HG03025 (cell line): ENCODE results near the gene IQCN.

Experiments used
- ATAC-seq: cut with Tn5 transposase; IDR thresholded peaks from one replicate; pipeline ENCODE4 v1.9.1; 2021; ENCODE audit warnings: mild to moderate bottlenecking, moderate library complexity; ENCODE audit not compliant: unreplicated experiment, low FRiP score

Gene IQCN

DNA sequence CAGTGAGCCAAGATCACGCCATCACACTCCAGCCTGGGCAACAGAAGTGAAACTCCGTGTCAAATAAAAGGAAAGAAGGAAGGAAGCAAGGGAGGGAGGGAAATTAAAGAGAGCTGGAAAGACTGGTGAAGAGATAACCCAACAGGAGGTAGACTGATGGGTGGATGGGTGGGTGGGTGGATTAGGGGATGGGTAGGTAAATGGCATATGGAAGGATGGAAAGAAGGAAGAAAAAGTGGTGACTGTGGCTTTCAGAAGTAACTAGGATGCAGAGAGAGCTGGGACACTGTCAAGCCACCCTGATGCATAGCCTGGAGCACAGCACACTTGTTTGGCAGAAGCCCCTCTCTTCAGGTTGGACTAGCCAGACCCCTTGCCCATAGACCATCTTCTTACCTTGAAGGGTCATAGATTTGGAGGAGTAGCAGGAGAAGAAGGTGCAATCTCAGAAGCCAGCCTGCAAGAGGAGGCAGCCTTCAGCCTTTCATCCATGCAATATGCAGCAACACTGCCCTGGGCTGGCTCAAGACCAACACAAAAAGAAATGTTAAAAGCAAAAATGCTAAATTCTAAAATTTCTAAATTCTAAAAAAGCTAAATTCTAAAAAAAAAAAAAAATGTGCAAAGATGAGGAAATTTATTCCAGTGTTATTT is 5.1 kb downstream of the IQCN start:
- ATAC-seq, result no peak

DNA sequence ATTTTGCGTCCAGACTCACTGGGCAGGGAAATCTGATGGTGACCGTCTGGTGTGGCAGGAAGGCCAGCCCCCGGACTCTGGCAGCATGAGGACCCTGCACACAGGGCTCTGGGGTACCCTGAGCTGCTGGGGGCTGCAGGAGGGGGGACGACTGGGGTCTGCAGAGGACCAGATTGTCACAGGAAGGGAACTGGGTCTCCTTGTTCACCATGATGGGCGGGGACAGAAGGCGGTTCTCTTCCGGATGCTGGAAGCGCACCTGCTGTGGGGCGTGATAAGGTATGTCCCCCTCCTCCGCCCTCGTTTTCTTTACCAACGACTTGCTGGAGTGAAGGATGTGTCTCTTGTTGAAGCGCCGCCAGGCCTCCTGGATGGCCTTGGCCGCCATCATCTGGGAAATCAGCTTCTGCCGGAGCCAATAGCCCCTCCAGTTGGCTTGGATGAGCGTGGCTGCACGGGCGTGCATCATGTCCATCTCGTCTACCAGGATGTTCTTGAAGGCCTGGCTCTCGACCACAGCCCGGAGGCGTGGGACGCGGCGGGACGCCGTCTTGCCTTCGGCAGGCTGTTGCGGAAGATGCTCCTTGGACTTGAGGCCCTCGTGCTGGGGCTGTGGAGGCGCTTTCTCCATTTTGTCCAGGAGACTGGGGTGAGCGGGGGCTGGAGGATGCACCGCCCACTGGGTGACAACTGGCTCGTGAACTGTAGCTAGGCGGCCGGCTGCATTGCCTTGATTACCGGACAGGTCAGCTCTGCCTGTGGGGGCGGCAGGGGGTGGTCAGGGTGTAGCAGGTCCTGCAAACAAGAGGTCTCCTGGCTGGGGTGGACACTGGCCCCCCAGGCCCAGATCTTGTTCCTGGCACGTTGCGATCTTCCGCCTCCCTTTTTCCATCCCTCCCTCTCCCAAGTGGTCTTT is 7.2 kb downstream of the IQCN start:
- no peak for ATAC-seq

DNA sequence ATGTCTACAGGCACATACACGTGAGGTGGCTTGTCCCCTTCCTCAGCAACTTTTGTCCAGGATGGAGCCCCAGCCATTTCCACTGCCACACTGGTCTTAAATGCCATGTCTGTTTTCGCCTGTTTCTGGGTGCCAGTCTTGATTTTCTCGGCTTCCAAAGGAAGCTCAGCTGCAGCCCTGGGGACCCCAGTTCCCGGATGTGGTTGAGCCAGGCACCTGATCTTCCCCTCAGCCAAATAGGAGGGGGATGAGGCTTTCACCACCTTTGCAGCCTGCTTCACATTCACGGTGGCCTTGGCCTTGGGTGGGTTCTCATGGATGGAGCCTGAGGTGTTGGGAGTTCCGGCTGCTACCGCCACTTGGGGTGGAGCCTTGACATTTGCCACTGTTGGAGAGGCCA is 8.7 kb downstream of the IQCN start:
- no peak for ATAC-seq

DNA sequence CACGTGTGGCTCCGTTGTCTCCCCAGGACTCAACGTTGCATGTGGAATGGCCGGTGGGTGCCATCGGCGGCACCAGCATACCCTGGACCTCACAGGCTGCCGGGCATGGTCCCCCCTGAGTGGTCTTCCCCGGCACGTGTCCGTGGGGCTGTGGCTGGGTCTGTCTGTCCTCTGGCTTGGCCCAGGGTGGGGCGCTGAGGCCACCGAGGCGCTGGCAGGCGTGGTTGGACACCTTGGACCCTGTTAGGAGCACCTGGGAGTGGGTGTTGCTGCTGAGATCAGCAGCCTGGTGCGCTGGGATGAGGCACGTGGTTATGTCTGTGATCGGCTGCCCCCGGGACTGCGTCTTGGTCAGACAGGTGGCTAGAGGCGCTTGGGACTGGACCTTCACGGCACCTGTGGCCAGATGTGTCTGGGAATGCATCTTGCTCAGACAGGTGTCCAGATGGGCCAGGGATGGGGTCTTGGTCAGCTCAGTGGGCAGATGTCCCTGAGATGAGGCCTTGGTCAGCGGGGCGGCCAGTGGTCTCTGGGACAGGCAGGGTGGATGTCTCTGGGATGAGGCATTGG is 9.2 kb downstream of the IQCN start:
- no peak for ATAC-seq

DNA sequence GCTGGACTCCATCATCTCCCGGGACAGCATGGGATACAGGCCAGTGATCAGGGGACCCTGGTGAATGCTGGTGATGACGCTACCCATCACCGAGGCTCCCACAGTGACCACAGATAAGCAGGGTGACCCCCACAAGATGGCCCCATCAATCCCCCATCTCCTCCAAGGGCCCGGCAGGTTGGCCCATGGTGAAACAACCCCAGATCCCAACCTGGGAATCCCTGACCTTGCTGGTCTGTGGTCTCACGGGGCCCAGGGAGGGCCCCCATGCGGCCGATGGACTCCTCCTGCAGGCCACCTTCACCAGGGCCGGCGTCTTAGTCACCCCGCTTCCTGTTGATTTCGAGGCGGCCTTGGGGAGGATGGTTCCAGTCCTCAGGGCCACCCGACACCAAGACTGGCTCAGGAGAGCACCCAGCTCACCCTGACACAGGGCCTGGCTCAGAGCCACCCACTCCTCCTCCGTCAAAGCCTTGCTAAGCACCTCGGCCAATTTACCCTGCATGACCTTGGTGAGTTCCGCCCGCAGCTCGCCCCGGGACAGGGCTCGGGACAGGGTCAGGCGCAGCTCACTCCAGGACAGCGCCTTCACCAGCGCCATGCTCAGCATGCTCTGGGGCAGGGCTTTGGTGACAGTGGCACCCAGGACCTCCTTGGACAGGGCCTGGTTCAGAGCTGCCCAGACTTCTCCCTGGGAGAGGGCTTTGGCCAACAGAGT is 10.0 kb downstream of the IQCN start:
- ATAC-seq, result no peak

DNA sequence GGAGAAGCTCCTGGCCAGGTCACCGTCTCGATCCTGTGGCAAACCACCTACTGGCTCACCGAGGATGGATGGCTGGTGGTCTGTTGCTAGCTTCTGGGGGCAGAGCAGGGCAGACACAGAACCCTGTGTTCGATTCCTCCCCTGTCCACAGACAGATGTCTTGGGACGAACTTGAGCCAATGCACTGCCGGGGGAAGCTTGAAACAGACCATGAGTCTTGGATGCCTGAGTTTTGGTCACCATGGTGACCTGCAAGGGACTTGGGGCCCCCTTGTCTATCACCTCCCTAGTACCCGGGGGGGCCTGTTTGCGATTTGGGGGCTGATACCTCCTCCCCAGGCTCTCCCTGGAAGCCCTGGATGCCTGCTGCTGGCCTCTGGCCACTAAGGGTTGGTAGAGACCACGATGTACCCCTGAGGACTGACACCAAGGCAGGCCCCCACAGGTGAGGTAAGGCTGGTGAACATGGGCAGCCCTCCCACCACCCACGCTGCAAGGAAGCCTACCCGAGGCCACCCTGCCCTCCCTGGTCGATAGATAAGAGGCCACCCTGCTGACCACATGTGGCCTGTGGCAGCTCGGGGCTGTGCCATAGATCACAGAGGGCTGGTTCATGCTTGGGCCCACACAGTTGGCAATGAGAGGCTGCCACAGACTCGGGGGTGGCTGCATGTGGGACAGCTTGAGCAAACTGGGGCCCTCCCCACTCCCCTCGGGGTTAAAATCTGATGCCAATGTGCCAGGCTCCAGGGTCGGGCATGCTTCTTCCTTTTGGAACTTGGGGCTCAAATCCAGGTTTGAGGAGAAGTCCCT is 10.7 kb downstream of the IQCN start:
- ATAC-seq, result no peak

DNA sequence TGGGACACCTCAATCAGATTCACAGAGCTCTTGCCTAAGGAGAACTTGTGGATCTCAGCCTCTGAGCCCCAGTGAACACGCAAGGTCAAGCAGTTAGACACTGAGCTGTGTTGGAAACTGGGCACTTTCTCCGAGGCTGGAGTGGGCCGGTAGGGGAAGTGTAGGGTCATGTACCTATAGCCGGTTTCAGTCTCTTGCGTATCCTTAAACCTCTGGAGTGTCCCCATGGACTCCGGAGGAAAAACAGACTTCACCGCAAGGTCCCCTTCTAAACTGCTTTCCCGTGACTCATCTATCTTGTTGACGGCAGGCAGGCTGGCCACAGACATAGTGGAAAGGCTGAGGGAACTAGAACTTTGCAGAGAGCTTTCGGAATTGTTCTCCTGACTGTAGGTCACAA is 11.3 kb downstream of the IQCN start:
- ATAC-seq, result no peak

DNA sequence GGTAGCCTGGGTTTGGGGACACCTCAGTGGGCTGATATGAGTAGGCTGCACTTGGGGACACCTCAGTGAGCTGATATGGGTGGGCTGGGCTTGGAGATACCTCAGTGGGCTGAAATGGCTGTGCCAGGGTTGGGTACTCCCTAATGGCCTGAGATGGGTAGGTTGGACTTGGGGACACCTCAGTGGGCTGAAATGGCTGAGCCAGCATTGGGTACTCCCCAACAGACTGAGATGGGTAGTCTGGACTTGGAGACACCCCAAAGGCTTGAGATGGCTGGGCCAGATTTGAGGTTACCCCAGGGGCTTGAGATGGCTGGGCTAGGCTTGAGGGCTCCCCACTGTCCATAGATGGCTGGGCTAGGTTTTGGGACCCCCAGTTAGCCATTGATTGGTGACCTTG is 12.1 kb downstream of the IQCN start:
- no peak for ATAC-seq

DNA sequence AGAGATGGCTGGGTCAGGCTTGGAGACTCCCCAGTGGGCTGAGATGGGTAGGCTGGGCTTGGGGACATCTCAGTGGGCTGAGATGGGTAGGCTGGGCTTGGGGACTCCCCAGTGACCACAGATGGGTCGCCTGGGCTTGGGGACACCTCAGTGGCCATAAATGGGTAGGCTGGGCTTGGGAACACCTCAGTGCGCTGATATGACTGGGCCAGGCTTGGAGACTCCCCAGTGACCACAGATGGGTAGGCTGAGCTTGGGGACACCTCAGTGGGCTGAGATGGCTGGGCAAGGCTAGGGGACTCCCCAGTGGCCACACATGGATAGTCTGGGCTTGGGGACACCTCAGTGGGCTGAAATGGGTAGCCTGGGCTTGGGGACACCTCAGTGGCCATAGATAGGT is 12.8 kb downstream of the IQCN start:
- ATAC-seq, result no peak

DNA sequence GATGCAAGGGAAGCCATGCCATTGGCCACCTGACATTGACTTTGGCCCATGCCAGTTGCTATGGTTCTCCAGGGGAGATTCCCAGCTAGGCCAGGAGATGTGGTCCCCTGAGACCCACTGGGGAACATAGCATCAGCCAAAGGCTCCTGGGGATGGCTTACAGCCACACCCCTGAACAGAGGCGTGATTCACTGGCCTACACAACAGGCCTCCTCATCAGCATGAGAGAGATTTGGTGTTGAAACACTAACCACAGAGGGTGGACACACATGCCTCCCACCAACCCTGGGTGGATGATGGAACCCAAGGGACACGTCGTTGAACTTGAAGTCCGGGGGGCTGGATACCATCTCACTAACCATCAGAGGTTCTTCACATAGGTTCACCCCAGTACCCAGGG is 14.4 kb downstream of the IQCN start:
- no peak for ATAC-seq

DNA sequence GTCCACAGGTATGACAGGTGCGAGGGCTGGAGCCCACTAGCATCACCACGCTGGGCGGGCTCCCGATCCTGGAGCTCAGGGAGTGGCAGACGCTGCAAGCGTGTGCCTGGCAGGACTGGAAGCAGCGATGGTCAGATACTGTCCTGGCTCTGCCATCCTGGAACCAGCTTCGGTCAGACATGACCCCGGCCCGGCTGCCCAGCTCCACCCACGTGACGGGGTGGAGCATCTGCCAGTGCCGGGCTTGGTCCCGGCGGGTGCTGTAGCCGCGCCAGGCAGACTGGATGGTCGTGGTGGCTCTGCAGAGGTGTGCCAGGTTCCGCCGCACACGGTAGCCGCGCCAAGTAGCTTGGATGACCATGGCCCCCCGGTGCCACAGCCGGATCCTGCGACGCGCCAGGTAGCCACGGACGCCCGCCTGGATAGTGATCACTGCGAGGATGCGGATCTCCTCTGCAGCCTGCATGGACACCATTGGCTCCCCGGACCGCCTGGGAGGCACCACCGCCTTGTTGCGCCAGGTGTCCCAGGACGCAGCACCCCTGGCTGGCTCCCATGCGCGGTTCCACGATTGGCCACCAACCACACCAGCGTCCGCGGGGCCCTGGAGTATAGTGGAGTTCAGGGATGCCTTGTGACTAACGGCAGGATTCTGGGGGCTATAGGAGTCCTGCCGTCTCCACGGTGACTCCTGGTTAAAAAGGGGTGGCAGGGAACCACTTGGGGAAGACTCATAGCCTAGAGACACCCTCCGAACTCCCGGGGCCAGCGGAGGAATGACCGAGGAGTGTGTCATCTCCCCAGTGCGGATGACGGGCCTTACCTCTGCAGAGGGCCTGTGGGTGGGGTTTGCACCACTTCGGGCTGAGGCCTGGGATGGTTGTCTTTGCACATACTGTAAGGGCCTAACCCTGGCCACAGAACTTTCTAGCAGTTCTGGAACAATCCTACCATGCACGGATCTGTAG is 16.5 kb downstream of the IQCN start:
- no peak for ATAC-seq

DNA sequence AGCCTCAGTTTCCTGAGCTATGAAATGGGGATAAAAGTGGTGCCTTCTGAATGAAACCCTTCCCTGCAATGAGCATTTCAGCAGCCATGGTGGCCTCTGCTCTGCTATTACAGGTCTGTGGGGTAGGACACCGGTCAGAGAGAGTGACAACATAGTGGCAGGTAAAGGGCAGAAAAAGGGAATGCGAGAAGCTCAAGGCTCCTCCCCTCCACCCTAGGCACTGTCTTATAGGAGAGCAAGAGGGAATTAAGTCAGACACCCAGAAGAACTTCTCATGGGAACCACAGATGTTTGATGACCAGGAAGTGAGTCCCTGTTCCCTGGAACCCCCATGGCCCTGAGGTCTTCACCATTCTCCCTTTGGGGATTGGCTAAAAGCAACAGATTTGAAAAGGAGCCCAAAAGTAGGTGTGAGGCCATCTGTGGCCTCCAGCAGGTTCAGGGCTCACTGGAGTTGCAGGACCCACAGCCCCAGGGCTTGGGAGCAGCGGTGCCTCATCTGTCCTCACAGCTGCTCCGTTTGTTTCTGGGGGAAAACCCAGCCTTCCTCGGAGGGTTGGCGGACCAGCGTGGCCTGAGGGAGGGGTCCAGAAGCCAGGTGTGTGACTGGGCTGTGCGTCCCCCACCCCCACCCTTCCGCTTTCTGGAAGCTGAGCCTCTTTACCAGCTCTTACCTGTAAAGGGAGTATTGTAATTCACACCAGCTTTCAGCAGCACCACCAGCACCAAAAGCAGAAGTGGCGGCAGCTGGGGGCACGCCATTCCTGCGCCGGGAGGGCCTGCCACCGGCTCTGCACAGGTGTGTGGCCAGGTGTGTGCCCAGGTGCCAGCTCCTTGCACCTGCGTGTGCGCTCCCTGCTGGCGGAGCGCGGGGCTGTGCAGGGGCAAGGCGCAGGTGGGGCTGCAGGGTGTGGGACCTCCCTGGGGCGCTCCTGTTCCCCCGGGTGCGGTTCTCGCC is 19.4 kb downstream of the IQCN start:
- ATAC-seq, result no peak

DNA sequence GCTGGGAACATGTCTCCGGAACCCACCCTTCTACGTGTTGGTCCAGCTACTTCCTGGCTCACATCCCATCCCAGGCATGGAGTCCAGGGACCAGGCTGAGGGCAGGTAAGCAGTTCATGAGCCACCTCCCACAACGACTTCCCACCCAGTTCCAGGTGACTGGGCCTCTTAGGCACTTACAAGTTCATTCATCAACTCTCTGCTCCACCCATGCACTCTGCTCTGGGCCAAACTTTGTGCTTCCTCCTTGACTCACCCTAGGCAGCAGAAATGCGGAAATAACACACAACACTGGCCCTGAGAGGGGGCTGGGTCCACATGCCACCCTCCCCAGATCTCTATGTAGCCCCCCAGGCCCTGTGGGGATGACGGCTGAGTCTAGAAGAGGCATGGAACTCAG is 20.5 kb downstream of the IQCN start:
- ATAC-seq, result no peak

DNA sequence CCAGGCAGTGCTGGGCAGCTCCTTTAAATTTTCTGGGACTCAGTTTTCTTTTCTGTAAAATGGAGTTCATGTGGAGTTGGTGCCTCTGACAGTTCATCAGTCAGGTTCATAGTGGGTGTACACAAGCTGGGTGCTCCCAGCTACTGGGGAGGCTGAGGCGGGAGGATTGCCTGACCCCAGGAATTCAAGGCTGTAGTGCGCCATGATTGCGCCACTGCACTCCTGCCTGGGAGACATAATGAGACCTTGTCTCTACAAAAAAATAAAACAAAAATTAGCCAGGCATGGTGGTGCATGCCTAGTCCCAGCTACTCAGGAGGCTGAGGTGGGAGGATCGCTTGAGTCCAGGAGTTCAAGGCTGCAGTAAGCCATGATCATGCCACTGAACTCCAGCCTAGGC is 21.1 kb downstream of the IQCN start:
- no peak for ATAC-seq

DNA sequence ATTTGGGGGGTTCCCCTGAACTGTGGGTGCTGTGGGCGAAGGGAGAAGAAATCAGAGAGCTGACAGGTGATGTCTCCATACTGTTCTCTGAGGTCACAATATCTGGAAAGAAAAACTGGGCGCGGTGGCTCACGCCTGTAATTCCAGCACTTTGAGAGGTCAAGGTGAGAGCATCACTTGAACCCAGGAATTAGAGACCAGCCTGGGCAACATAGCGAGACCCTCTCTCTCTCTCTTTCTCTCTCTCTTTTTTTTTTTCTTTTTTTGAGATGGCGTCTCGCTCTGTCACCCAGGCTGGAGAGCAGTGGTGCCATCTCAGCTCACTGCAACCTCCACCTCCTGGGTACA is 21.9 kb downstream of the IQCN start:
- no peak for ATAC-seq

DNA sequence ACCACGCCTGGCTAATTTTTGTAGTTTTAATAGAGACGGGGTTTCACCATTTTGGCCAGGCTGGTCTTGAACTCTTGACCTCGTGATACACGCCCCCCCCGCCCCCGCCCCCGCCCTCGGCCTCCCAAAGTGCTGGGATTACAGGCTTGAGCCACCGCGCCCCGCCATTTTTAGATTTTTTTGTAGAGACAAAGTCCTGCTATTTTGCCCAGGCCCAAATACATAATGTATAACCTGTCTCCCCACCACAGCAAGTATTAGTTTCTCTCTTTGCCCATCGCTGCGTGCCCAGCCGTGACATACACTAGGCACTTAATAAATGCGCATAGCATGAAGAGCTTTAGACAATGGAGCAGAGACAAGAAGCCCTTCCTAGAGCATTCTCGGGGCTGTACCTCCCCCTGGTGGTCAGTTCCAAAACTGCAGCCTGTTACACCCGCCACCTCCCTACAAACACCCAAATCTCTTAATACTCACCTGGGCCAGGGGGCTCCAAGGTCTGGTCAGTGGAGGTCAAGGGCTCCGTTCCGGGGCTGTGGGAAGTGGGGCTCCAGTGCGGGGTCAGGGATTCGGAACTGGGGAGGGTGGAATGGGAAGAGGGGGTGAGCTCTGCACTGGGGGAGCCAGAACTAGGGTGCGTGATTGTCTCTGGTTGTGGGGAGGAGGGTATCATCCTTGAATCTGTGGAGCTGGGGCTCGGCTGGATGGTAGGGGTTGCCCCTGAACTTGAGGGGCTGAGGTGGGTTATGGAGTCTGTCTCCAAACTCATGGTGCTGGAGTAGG is 22.5 kb downstream of the IQCN start:
- no peak for ATAC-seq

DNA sequence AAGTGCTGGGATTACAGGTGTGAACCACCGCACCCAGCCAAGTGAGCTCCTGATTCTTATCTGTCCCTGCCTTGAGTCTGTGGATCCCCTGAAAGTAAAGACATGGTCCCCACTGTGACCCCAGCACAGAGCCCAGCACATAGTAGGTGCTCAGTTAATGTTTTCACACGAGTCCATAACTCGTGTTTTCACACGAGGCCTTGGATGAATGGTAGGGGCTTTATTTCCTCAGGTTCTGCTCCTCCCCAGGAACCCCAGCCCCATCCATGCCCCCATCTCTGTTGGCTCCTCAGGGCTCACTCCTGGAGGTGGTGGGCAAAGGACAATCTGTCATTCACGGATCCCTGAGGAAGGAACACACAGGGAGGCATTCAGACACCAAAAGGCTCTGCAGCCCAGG is 24.4 kb downstream of the IQCN start:
- ATAC-seq, result no peak
